SK-N-MC (cell line): ENCODE measurements around the gene ESPNL.

ENCODE experiments used
- DNase-seq: peaks from one replicate; pipeline ENCODE4 v3.0.0-alpha.2; 2011; ENCODE audit warnings: low read depth, low spot score
- H3K27ac ChIP-seq: fragments of 200-600 bp; sonication (generic); 2 replicates; pipeline ENCODE4 v1.5.1; 2016; ENCODE audit warnings: mixed run types
- H3K36me3 ChIP-seq: fragments of 200-600 bp; sonication (generic); 2 replicates; pipeline ENCODE4 v1.6.1; 2017; ENCODE audit warnings: antibody characterized with exemption, low read length, mixed read lengths; ENCODE audit not compliant: insufficient read depth
- H3K4me3 ChIP-seq: fragments of 200-600 bp; sonication (generic); 2 replicates; pipeline ENCODE4 v1.5.1; 2016
- H3K9ac ChIP-seq: fragments of 200-600 bp; sonication (generic); 2 replicates; pipeline ENCODE4 v1.8.0; 2017; ENCODE audit warnings: mixed run types, mixed read lengths; ENCODE audit not compliant: insufficient read length
- H3K9me3 ChIP-seq: fragments of 200-600 bp; sonication (generic); 2 replicates; pipeline ENCODE4 v1.6.1; 2017; ENCODE audit warnings: low read depth, mild to moderate bottlenecking, antibody characterized with exemption, low read length, moderate library complexity, mixed read lengths
- EZH2 ChIP-seq: fragments of 200-600 bp; sonication (generic); IDR thresholded peaks from one replicate; pipeline ENCODE4 v1.6.1; 2017; ENCODE audit warnings: antibody characterized with exemption
- FOXP2 ChIP-seq: optimal IDR thresholded peaks from 2 replicates; pipeline ENCODE3; 2011; ENCODE audit warnings: mild to moderate bottlenecking, moderate library complexity; ENCODE audit not compliant: insufficient read depth; ENCODE audit errors: extremely low read length, control extremely low read depth
- POLR2AphosphoS5 ChIP-seq: IDR thresholded peaks from 2 replicates; pipeline ENCODE4 v1.6.1; 2012; ENCODE audit warnings: mild to moderate bottlenecking, low read depth, low read length, borderline replicate concordance

Gene ESPNL

DNA sequence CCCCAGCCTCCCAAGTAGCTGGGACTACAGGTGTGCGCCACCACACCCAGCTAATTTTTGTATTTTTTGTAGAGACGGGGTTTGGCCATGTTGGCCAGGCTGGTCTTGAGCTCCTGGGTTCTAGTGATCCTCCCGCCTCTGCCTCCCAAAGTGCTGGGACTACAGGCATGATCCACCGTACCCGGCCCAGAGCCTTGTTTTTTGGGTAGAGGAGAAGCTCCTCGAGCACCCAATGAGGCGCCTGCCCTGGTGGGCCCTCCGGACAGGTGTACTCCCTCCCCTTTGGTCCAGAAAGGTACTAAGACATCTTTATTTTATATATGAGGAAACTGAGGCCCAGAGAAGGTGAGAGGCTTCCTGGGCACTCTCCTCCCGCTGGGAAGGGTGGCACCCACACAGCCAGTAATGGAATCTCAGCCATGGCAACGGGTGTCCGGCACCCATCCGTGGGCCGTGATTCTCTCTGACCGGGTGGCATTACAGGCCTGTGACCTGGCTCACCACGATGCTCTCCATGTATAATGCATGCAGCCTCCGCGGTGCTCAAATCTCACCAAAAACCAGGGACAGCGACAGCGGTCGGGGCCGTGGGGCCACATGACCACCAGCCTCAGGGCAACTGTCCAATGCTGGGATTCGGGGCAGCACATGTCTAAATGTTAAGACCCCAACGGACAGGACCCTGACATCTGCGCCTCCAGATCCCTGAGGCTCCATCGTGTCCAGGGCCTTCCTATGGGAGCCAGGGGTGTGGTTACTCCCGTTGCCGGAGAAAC is 21.6 kb downstream of the ESPNL start:
- H3K9me3 ChIP-seq = no peaks in the 10 kb centered on the region
- no peak for TF ChIP-seq FOXP2
- no peak for TF ChIP-seq POLR2AphosphoS5
- TF ChIP-seq EZH2 = no peak
- H3K27ac ChIP-seq = no peak overlapping the region
- H3K9ac ChIP-seq = no peak overlapping the region
- no peaks in the 10 kb centered on the region for H3K36me3 ChIP-seq
- no peak for DNase-seq
- H3K4me3 ChIP-seq = no peak overlapping the region

DNA sequence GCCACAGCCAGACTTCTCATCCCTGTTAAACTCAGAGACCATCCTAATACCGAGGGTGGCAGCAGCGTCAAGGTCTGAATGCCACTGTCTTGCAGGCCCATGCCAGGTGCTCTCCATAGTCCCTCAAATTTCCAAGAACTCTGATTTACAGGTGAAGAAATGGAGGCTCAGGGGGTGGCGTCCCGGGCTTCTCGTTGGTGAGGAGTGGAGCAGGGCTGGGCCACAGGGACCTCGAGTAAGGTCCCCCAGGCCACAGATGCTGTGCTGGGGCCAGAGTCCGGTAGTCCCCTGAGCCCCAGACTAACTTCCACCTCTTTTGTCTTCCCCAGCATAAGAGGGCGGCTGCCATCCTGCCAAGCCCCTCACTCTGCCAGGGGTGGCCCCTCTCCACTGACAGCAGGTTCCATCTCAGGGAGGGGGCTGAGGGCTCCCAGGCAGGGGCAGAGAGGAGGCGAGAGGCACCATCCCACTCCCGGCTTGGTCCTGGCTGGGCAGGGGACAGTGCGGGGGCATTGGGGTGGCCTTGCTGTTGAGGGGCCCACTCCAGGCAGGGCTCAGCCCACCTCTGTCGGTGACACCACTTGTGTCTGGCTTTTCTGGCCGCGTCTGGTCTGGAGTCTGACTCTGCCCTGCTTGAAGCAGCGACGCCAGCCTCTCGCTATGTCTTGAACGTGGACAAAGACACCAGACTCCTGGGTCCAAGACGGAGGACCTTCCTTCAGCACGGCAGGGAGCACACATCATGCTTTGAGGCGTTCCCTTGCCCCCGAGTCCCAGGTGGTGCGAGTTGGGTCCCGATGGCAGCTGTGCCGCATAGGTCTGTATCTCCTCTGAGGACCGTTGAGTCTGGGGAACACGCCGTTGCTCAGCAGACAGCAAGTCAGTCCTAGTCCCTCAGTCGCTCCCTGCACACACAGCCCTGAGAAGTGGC is 22.4 kb downstream of the ESPNL start:
- Histone ChIP-seq H3K4me3 (no peak overlapping the region), H3K9me3 (0 out of 2 replicates have a peak, but pooled peaks cover 3% of the 10 kb centered on the region), H3K27ac (no peak overlapping the region), H3K9ac (no peak overlapping the region), H3K36me3 (no peaks in the 10 kb centered on the region)
- TF ChIP-seq FOXP2 (no peak), POLR2AphosphoS5 (no peak), EZH2 (no peak)
- no peak for DNase-seq

DNA sequence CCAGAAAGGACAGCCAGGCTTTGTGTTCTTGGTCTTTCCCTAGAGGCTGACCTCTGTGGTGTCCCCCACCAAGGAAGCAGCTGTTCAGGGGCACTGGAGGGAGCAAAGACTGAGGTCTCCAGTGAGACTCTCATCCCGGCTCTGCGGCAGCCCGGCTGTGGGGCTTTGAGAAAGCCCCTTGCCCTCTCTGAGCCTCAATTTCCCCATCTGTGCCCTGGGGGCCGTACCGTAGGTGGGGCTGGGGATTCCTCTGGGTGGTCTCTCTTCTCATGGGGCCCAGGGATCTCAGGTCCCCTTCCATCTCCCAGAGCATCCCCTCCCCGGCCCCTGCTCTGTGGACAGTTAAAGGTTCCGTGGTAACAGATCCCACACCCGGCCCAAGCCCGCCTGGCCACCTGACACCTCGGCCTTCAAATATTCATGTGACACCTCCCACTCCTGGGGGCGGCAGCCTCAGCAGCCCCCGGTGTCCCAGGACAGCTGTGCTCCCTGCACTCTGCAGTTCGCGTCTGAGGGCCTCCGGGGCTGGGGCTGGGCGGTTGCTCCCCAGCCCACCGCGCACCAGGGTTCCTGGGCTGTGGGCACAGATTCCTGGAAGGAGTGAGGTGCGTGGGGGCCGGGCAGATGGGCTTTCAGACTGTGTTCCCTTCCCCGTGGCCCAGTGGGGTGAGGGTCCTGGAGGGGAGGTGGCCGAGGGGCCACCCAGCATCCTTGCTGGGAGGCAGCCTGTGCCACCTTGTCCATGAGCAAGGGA is 23.3 kb downstream of the ESPNL start:
- Histone ChIP-seq H3K4me3 (no peak overlapping the region), H3K9me3 (0 out of 2 replicates have a peak, but pooled peaks cover 3% of the 10 kb centered on the region), H3K36me3 (no peaks in the 10 kb centered on the region), H3K9ac (no peak overlapping the region), H3K27ac (no peak overlapping the region)
- no peak for TF ChIP-seq FOXP2
- no peak for TF ChIP-seq POLR2AphosphoS5
- no peak for TF ChIP-seq EZH2
- DNase-seq = no peak

DNA sequence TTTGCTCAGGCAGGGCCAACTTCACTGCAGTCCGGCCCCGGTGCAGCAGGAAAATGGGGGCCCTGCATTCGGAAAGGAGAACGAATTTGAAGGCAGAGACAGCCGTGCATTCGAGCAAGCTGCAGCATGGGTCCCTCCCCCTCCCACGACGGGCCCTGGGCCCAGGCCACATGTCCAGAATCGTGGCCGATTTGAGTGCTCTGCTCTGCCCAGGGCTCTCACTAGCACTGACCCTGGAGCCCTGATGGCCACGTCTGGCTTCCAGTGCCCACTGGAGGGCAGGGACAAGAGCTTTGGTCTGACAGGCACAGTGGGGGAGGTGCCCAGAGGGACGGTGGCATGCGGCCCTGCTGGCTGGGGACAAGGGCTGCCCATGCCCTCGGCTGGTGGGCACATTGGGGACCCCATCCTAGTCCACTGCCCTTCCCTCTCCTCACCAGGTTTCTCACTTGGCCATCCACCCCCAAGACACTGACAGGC is 23.9 kb downstream of the ESPNL start:
- DNase-seq = no peak
- no peak overlapping the region for H3K4me3 ChIP-seq
- H3K9me3 ChIP-seq = 0 out of 2 replicates have a peak, but pooled peaks cover 3% of the 10 kb centered on the region
- H3K36me3 ChIP-seq = no peaks in the 10 kb centered on the region
- H3K27ac ChIP-seq = no peak overlapping the region
- no peak overlapping the region for H3K9ac ChIP-seq
- TF ChIP-seq POLR2AphosphoS5 (no peak), EZH2 (no peak), FOXP2 (no peak)

DNA sequence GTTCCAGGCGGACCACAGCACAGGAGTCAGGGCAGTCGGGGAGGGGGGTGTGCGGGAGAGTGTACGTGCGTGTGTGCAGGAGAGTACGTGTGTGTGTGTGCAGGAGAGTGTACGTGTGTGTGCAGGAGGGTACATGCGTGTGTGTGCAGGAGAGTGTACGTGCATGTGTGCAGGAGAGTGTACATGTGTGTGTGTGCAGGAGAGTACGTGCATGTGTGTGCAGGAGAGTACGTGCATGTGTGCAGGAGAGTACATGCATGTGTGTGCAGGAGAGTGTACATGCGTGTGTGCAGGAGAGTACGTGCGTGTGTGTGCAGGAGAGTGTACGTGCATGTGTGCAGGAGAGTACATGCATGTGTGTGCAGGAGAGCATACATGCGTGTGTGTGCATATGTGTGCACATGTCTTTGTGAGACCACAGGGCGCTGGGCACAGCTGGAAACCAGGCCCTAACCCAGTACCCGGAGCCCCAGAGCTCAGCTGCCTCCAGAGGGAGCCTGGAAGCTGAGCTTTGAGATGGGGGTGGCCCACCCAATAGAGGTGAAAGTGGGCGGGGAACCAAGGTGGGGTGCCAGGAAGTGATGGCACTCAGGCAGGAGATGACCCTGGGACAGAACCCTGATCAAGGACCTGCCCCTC is 24.5 kb downstream of the ESPNL start:
- DNase-seq = no peak
- Histone ChIP-seq H3K9me3 (0 out of 2 replicates have a peak, but pooled peaks cover 3% of the 10 kb centered on the region), H3K36me3 (no peaks in the 10 kb centered on the region), H3K4me3 (no peak overlapping the region), H3K27ac (no peak overlapping the region), H3K9ac (no peak overlapping the region)
- TF ChIP-seq EZH2 (no peak), FOXP2 (no peak), POLR2AphosphoS5 (no peak)

DNA sequence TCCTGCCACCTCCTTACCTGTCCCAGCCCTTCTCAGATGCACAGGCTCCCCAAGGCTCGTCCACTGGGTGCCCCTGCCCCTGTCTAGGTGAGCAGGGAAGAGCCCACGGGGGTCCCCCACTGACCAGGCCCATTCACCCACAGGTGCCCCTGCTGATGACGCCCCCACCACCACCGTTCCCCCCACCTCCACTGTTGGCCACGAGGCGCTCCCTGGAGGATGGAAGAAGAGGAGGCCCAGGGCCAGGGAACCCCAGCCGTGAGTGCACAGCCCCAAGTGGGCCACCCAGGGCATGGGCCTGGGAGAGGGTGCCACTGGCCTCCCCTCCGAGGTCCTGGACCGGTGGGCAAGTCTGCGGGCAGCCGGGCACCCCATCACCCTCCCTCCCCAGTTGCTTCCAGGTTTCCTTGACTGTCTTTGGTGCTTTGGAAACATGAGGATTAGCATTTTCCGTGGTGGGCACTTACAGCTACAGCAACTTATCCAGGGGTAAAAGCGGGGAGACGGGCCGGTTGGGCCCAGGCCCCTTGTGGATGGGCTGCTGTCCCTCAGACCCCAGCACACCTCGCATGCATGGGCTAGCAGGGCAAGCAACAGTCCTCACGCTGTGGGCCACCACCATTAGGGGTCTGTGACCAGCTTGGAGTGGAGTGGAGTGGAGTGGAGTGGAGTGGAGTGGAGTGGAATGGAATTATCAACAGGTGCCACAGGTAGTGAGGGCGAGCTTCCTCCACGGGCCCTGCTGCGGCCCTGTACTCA is 25.2 kb downstream of the ESPNL start:
- Histone ChIP-seq H3K36me3 (no peaks in the 10 kb centered on the region), H3K9ac (no peak overlapping the region), H3K9me3 (0 out of 2 replicates have a peak, but pooled peaks cover 3% of the 10 kb centered on the region), H3K27ac (no peak overlapping the region), H3K4me3 (no peak overlapping the region)
- no peak for DNase-seq
- no peak for TF ChIP-seq EZH2
- no peak for TF ChIP-seq FOXP2
- no peak for TF ChIP-seq POLR2AphosphoS5

DNA sequence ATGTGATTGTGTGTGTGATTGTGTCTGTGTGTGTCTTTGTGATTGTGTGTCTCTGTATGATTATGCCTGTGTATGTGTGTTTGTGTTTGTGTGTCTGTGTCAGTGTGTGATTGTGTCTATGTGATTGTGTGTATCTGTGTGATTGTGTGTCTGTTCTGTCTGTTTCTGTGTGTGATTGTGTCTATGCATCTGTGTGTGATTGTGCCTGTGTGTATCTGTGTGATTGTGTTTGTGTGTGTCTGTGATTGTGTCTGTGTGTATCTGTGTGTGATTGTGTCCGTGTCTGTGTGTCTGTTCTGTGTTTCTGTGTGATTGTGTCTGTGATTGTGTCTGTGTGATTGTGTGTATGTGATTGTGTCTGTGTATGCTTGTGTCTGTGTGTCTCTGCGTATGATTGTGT is 26.2 kb downstream of the ESPNL start:
- no peaks in the 10 kb centered on the region for H3K36me3 ChIP-seq
- H3K27ac ChIP-seq = no peak overlapping the region
- no peak for DNase-seq
- H3K9me3 ChIP-seq = 0 out of 2 replicates have a peak, but pooled peaks cover 3% of the 10 kb centered on the region
- H3K4me3 ChIP-seq = no peak overlapping the region
- TF ChIP-seq FOXP2 = no peak
- TF ChIP-seq EZH2 = no peak
- no peak for TF ChIP-seq POLR2AphosphoS5
- H3K9ac ChIP-seq = no peak overlapping the region
